CD4-positive, alpha-beta T cell treated with Interleukin-1 beta for 1 hour (primary cell): ENCODE results near the gene LRRC37A3.
A peak's percentile ranks its signal among the peaks of the same experiment; 100 is the strongest.
"Not testable (repeated sequence)": the region's sequence is repeated elsewhere in the genome, so short reads cannot be mapped to it uniquely, and the experiment has no call there.

Source experiments
- DNase-seq, 2 donors: peaks; one replicate each; pipeline ENCODE4 v3.0.0-alpha.2; 2020 to 2022

Gene LRRC37A3

GRCh38 chr17:64829824-64830630 is 89.3 kb downstream of the LRRC37A3 start:
- DNase-seq: not testable (repeated sequence)

DNA sequence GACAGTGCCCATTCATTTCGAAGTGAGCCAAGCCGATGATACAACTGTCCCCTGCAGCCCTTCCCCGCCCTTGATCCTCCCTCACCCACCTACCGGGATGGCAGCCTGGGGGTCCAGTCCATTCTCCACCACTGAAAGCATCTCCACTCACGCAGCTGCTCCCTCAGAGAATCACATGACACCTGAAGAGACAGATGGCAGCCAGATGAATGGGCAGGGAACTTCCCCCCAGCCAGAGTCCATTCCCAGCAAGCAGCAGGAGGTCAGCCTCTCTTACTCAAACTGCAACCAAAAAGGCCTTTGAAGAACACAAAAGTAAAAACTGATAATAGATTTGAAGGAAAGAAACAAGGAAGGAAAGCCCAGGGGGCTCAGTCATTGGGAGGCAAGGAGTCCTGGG is 90.2 kb downstream of the LRRC37A3 start:
- DNase-seq: not testable (repeated sequence)

DNA sequence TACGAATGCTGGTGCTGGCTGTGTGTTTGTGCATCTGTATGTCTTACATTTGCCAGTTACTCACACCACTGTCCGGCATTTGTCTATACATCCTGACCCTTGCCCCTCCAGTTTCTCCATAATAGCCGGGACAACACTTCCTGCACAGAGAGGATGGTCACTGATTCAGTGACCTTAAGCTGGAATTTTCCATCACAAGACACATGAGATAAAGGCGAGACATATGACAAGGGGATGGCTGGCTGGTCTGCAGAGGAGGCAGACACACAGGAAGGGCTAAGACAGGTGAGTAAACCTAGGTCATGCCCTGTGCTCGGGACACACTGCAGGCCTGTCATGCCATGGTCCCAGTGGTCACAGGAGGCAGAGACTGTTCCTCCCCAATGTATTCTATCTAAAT is 100.4 kb downstream of the LRRC37A3 start:
- DNase-seq: not testable (repeated sequence)

DNA sequence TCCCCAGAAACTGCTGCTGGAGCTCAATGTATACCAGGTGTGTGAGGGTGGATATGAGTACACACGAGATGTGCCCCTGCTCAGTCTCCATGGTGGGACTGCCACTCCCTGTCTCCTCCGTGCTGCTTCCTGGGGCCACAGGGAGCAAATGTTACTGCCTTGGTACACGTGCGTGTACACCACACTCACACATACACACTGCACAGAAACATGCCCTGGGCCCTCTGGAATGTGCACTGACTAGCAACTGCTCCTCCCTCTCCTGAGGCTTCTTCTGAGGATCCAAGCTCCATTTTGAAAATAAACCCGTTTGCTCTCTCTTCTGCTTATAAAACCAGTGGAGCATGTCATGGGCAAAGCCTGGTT is 103.5 kb downstream of the LRRC37A3 start:
- DNase-seq: not testable (repeated sequence)

DNA sequence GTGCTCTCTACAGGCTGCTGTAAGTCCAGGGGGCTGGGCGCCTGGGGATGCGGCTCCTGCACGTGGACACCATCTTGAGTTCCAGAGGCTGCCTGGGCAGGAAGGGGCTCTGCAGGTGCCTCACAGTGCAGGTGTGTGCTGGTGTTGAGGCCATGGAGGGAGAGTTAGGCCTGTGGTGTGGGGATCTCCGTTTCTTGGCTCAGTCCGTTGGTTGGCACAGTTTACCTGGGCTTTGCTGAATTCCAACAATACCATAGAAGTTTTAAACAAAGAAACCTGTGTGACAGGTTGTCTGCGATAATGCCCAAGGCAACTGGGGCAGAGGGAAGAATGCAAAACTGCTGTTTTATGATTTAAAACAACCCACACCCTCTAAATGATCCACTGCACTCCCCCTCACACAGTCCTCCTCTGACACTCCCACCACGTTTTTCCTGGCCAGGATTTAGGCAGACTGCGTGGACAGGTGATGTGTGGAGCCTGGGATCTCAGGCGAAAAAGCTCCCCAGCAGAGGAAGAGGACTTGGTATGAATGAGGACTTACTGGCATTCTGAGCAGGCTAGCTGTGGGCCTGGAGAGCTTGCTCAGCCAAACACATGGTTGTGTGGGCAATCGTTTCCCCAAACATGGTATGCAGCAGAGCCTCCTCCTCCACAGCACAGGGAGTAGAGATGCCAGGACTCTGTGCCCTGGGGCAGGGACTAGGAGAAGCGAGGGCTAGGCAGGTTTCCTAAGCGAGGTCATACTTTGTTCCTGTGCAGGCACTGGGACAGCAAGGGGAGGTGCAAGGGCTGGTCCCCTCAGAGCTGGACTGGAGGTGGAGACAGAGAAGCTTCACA is 104.1 kb downstream of the LRRC37A3 start:
- not testable (repeated sequence) for DNase-seq

DNA sequence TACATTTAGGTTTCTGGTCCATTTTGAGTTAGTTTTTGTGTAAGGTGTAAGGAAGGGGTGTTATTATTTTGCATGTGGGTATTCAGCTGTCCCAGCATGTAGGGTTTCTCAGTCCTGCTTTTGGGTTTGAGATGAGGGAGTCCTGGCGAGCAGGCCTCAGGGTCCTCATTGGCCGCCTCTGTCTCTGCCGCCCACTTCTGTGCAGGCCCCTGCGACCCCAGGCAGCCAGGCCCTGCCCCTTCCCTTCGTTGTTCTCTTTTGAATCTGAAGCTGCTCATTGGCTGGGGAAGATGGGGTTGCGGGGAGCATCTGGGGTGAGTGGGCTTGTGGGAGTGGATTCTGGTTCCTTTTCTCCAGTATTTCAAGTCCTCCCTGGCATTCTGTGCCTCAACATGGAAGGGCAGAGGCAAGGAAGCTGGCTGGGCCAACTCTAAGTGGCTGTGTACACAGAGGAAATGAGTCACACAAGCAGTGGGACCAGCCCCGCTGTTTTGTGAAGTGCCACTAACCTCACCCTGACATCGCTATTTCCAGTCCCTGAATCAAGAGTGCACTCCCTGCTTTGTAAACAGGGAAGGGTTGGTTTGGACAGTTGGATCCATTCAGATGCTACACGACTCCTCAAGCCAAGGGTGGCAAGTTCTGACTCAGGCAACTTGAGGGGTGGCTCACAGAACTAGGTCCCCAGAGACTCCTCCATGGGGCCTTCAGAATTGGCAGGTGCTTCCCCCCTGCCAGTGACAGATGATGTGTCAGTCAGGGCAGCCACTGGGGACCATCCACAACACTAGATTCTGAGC is 110.9 kb downstream of the LRRC37A3 start:
- DNase-seq: peak; percentile 47 to 64
